HEK293T (cell line): ENCODE results near the gene HACD2.

Source experiments
- ELF4 ChIP-seq: fragments of 450-650 bp; IDR thresholded peaks from 2 replicates; pipeline ENCODE4 v1.6.1; 2017; ENCODE audit warnings: antibody characterized with exemption
- FOXM1 ChIP-seq: fragments of 450-650 bp; IDR thresholded peaks from 2 replicates; pipeline ENCODE4 v1.6.1; 2017; ENCODE audit warnings: mild to moderate bottlenecking, borderline replicate concordance
- LEF1 ChIP-seq: fragments of 450-650 bp; IDR thresholded peaks from 2 replicates; pipeline ENCODE4 v1.6.1; 2017; ENCODE audit warnings: mild to moderate bottlenecking, borderline replicate concordance
- SP1 ChIP-seq: fragments of 450-650 bp; IDR thresholded peaks from 2 replicates; pipeline ENCODE4 v1.6.1; 2017
- TARDBP ChIP-seq: fragments of 450-650 bp; IDR thresholded peaks from 2 replicates; pipeline ENCODE4 v1.6.1; 2016

- TF ChIP-seq LEF1 (no peak), SP1 (no peak), TARDBP (no peak), FOXM1 (no peak), ELF4 (no peak)
Observed at GRCh38 chr3:123525433-123525832, 59.4 kb downstream of the HACD2 start.
